ENCODE results near the gene MYT1.

MYT1 gene

DNA sequence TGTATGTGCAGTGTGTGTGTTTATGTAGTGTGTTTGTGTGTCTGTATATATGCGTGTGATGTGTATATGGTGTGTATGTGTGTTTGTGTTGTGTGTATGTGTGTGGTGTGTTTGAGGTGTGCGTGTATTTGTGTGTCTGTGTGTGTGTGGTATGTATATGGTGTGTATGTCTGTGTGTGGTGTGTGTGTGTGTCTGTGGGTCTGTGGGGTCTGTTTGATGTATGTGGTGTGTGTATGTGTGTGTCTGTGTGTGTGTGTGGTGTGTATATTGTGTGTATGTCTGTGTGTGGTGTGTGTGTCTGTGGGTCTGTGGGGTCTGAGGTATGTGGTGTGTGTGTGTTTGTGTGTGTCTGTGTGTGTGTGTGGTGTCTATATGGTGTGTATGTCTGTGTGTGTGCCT is 10.8 kb upstream of the MYT1 start:
- DNase-seq (ENCODE audit: extremely low spot score, insufficient read length, low read depth) = no peak
- no peak for FAIRE-seq

- DNase-seq (ENCODE audit: extremely low spot score, insufficient read length, low read depth) (no peak), FAIRE-seq (no peak)
These were observed 10.2 kb upstream of the MYT1 start for GRCh38 chr20:64153861-64154589.

GRCh38 chr20:64154590-64155257 is 9.5 kb upstream of the MYT1 start:
- DNase-seq (ENCODE audit: extremely low spot score, insufficient read length, low read depth) = no peak
- no peak for FAIRE-seq

GRCh38 chr20:64155258-64156135 is 8.8 kb upstream of the MYT1 start:
- no peak for DNase-seq (ENCODE audit: extremely low spot score, insufficient read length, low read depth)

DNA sequence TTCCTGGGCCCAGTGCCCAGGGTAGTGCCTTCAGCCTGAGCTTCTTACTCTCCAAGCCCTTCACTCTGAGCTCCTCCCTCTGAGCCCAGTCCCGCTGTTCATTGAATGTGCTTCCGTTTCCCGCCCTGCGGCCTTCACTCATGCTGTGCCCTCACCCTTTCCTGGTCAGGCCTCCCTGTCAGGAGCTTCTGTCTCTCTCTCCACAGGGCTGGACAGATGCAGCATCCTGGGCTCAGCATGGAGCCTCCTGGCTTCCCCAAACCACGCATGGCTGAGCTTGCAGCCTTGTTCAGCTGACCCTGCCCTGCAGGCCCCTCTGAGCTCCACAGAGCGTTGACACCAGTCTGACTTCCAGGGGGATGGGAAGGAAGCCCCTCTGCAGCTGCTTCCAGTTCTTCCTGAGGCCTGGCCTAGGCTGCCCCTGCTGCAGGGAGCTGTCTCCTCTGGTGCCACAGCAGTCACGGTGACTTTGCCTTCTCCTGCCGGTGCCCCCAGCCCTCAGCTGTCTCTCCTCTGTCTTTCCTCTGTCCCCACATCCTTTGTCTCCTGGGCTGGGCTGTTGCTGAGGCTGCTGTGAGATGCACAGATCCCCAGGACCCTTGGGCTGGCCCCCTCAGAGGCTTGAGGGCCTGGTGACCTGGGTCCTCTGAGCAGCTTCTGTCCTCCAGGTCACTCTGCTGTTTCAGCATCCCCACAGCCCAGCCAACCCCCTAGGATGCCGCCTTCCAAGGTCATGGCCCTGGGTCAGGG is 7.9 kb upstream of the MYT1 start:
- FAIRE-seq (no peak), DNase-seq (ENCODE audit: extremely low spot score, insufficient read length, low read depth) (no peak)

More at GRCh38 chr20:64155258-64156135, 8.8 kb upstream of the MYT1 start:
- FAIRE-seq = no peak

DNA sequence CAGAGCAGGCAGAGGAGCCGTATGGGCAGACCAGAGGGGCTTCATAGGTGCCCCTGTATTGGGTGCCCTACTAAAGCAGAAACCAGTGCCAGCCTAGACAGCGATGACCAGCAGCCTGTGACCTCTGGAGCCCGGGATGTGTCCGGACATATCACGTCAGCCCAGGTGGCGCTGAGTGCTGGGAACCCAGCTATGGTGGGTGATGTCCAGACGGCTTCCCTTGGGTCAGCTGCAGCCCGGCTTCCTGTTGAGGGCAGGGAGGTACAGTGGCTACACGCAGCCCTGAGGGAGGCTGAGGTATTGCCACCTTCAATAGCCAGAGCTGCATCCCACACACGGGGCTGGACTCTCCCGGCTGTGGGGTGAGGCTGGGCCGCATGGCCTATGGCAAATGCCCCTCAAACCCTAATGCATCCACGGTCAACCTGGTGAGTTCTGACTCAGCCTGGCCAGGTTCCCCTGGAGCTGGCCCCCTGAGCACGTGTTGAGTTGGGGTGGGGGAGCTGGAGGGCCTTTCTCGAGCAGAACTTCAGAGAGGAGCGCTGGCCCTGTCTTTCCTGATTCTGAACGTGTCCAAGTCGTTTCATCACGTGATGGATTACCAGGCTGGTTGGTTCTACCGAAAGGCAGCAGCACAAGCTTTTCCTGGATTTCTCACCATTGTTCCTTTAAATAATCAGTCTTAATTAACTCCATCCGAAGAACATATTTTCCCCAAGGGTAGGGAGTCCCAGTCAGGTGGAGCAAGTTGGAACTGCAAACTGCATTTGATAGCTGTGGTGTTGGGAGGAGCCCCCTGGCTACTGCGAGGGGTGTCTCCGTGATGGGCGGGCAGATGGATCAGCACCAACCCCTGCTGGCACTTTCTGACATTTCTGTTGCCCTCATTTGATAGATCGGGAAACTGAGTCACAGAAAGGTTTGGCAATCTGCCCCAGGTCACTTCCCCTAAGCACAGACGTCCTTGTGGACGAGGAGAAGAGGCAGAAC is 7.1 kb upstream of the MYT1 start:
- DNase-seq (ENCODE audit: extremely low spot score, insufficient read length, low read depth) = no peak

GRCh38 chr20:64157878-64158277 is 6.4 kb upstream of the MYT1 start:
- DNase-seq (ENCODE audit: extremely low spot score, insufficient read length, low read depth) = no peak
- FAIRE-seq = no peak

More for the DNA sequence above, 7.1 kb upstream of the MYT1 start:
- no peak for FAIRE-seq

GRCh38 chr20:64158346-64159285 is 5.6 kb upstream of the MYT1 start:
- FAIRE-seq = no peak
- DNase-seq (ENCODE audit: extremely low spot score, insufficient read length, low read depth) = no peak

DNA sequence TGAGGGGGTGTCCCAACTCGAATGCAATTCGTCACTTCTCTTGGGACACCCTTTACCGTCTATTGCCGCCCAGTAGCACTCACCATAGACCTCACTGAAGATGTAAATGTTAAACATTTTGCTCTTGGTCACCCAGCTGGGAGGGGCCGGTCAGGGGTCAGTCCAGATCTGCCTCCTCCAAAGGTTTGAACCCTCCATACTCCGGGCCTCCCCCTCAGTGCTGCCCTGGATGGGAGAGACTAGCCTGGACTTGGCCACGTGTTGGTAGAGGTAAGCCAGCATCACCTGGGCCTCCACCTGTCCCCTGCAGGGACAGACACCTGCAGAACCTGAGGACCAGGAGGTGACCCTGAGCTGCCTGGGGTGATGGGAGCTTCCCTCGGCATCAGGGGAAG is 5.0 kb upstream of the MYT1 start:
- FAIRE-seq (no peak), DNase-seq (ENCODE audit: extremely low spot score, insufficient read length, low read depth) (no peak)

GRCh38 chr20:64159711-64160110 is 4.5 kb upstream of the MYT1 start:
- FAIRE-seq = no peak

DNA sequence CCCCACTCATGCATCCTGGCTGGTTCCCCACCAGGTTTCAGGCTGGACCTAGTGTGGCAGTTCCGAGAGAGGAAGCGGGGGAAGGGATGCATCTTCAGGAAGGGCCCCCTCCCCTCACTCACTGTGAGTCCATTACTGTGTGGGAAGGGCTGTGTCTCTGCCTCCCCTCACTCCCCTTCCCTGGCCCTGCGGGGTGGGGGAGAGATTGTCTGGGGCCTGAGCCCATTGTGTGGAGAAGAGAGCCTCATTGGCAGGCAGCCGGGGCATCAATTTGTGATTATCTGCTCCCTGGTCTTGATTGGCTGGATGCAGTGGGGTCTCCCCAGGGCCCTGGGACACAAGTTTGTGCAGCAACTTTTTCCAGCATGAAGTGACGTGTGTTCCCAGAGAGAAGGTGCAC is 4.1 kb upstream of the MYT1 start:
- FAIRE-seq (no peak), DNase-seq (ENCODE audit: extremely low spot score, insufficient read length, low read depth) (no peak)

More at GRCh38 chr20:64159711-64160110, 4.5 kb upstream of the MYT1 start:
- no peak for DNase-seq (ENCODE audit: extremely low spot score, insufficient read length, low read depth)

GRCh38 chr20:64160526-64161355 is 3.5 kb upstream of the MYT1 start:
- FAIRE-seq = no peak
- no peak for DNase-seq (ENCODE audit: extremely low spot score, insufficient read length, low read depth)

- DNase-seq (ENCODE audit: extremely low spot score, insufficient read length, low read depth) (peak; percentile 26), FAIRE-seq (no peak)
These were observed 2.7 kb upstream of the MYT1 start for GRCh38 chr20:64161356-64162238.

DNA sequence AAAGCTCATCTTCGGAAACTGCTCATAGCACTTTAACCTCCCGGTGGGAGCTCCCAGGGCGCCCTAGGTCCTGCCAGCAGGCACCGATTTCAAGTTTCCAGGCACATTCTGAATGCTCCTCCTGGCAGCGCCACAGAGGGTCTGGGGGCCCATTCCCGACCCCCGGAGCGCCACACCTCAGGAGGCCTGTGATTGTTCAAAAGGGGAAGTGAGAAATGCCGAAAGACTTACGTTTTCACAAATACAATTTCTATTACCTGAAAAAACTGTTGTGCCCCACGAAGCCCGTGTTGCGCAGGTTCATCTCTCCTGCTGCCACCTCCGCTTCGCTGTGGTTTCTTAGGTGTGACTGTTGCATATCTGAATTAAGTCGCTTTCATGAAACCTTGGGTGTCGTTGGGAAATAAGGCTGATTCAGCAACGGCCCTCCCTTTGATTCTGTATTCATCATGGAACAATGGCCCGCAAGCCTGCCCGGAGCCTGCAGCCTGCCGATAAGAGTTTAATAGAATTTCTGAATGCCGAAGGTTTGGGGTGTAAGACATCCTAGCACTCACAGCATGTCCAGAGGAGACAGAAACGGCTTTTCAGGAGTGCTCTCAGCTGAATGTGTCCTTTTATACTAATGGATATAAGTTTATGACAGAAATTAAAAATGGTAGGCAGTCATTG is 1.9 kb upstream of the MYT1 start:
- no peak for FAIRE-seq

GRCh38 chr20:64163776-64164122 is 503 bp upstream of the MYT1 start:
- no peak for DNase-seq (ENCODE audit: extremely low spot score, insufficient read length, low read depth)
- FAIRE-seq = no peak

More for the DNA sequence above, 1.9 kb upstream of the MYT1 start:
- no peak for DNase-seq (ENCODE audit: extremely low spot score, insufficient read length, low read depth)
